Measurements from ENCODE around the gene NDUFA5.
"Not testable (repeated sequence)": the region's sequence is repeated elsewhere in the genome, so short reads cannot be mapped to it uniquely, and the experiment has no call there.

NDUFA5 gene

GRCh38 chr7:123555484-123555883, 2.1 kb downstream of the NDUFA5 start:
- DNase-seq: no peak

GRCh38 chr7:123553159-123553558, 4.5 kb downstream of the NDUFA5 start:
- no peak for DNase-seq

- no peak for DNase-seq
Observed at GRCh38 chr7:123552641-123553040, 5.0 kb downstream of the NDUFA5 start.

GRCh38 chr7:123552134-123552533, 5.5 kb downstream of the NDUFA5 start:
- DNase-seq: not testable (repeated sequence)

- DNase-seq: no peak
Observed at GRCh38 chr7:123548406-123548805, 9.2 kb downstream of the NDUFA5 start.

- no peak for DNase-seq
Observed at GRCh38 chr7:123539871-123540270, 17.7 kb downstream of the NDUFA5 start.

- no peak for DNase-seq
Observed at GRCh38 chr7:123538897-123539296, 18.7 kb downstream of the NDUFA5 start.

GRCh38 chr7:123538189-123538714, 19.4 kb downstream of the NDUFA5 start:
- DNase-seq: no peak

GRCh38 chr7:123537026-123537642, 20.5 kb downstream of the NDUFA5 start:
- DNase-seq: no peak

- DNase-seq: no peak
Observed at GRCh38 chr7:123535517-123535916, 22.1 kb downstream of the NDUFA5 start.

GRCh38 chr7:123534383-123535260, 23.0 kb downstream of the NDUFA5 start, which contains the start of gene IQUB:
TSS of gene IQUB (minus strand) at chr7:123534595. CDS start at chr7:123512340, 22,255 bp downstream.
- DNase-seq: peak; percentile 95

GRCh38 chr7:123533929-123534382, 23.7 kb downstream of the NDUFA5 start:
- DNase-seq: no peak

- no peak for DNase-seq
Observed at GRCh38 chr7:123533553-123533917, 24.1 kb downstream of the NDUFA5 start.

- DNase-seq: not testable (repeated sequence)
Observed at GRCh38 chr7:123532788-123533552, 24.6 kb downstream of the NDUFA5 start.

GRCh38 chr7:123532343-123532742, 25.3 kb downstream of the NDUFA5 start:
- DNase-seq: not testable (repeated sequence)

GRCh38 chr7:123530035-123530591, 27.5 kb downstream of the NDUFA5 start:
- DNase-seq: not testable (repeated sequence)

- no peak for DNase-seq
Observed at GRCh38 chr7:123528265-123528664, 29.4 kb downstream of the NDUFA5 start.

GRCh38 chr7:123527712-123528225, 29.8 kb downstream of the NDUFA5 start:
- DNase-seq: not testable (repeated sequence)

GRCh38 chr7:123526533-123526932, 31.1 kb downstream of the NDUFA5 start:
- not testable (repeated sequence) for DNase-seq

GRCh38 chr7:123522066-123522465, 35.6 kb downstream of the NDUFA5 start:
- DNase-seq: no peak

GRCh38 chr7:123505221-123505620, 52.4 kb downstream of the NDUFA5 start:
- no peak for DNase-seq

GRCh38 chr7:123502201-123502600, 55.4 kb downstream of the NDUFA5 start:
- DNase-seq: no peak
